CD4-positive, alpha-beta memory T cell (primary cell): ENCODE measurements around the gene TXNRD1. TPM values are rescaled to one million over a fixed set of nuclear protein-coding genes. Genes with fewer than 3 reads are reported as not detected.

Source experiments
- CTCF ChIA-PET: fragments of 350-600 bp; sonication (Branson Sonifier 250); formaldehyde crosslinking; loops from one replicate; lab custom pipeline; 2021; ENCODE audit warnings: inconsistent platforms; ENCODE audit not compliant: partially characterized antibody; lab: Charles Lee
- POLR2A ChIA-PET: fragments of 350-600 bp; sonication (Branson Sonifier 250); formaldehyde crosslinking; loops from one replicate; lab custom pipeline; 2021; ENCODE audit not compliant: partially characterized antibody; lab: Charles Lee
- DNase-seq, 5 donors: peaks; one replicate each; pipeline versions ENCODE4 v3.0.0 to v3.0.0-alpha.2; 2020 to 2022; ENCODE audit warnings: mixed read lengths in 1 of 5
- H3K27ac ChIP-seq: one replicate; pipeline ENCODE4 v1.7.0; 2013; ENCODE audit warnings: low read depth, low read length
- H3K27me3 ChIP-seq: 2 replicates; pipeline ENCODE4 v1.7.0; 2013; ENCODE audit warnings: mild to moderate bottlenecking, low read length, moderate library complexity; ENCODE audit not compliant: insufficient read depth
- H3K36me3 ChIP-seq: 2 replicates; pipeline ENCODE4 v1.7.0; 2013; ENCODE audit warnings: mild to moderate bottlenecking, low read length, moderate library complexity; ENCODE audit not compliant: insufficient read depth
- H3K4me1 ChIP-seq: 2 replicates; pipeline ENCODE4 v1.7.0; 2013; ENCODE audit warnings: mild to moderate bottlenecking, low read length, moderate library complexity; ENCODE audit not compliant: insufficient read depth
- H3K4me3 ChIP-seq, 2 donors: one replicate each; pipeline ENCODE4 v1.7.0; 2013; ENCODE audit warnings: low read length in 2 of 2, mild to moderate bottlenecking in 1 of 2
- H3K9me3 ChIP-seq, 2 donors: one replicate each; pipeline ENCODE4 v1.7.0; 2013; ENCODE audit warnings: low read length in 2 of 2, control low read depth in 1 of 2; ENCODE audit not compliant: control insufficient read depth in 1 of 2
- H3K27ac Mint-ChIP-seq, 7 donors: one replicate each; pipeline ENCODE4 v1.8.0; 2020 to 2021; ENCODE audit warnings: mixed read lengths in 7 of 7, mild to moderate bottlenecking in 6 of 7, inconsistent platforms in 3 of 7, moderate library complexity in 3 of 7
- H3K27me3 Mint-ChIP-seq, 2 donors: one replicate each; pipeline ENCODE4 v1.8.0; 2020 to 2021; ENCODE audit warnings: mixed read lengths in 2 of 2
- H3K36me3 Mint-ChIP-seq, 2 donors: one replicate each; pipeline ENCODE4 v1.8.0; 2020 to 2021; ENCODE audit warnings: mixed read lengths in 2 of 2, inconsistent platforms in 1 of 2, mild to moderate bottlenecking in 1 of 2
- H3K4me1 Mint-ChIP-seq, 4 donors: one replicate each; pipeline ENCODE4 v1.8.0; 2020 to 2021; ENCODE audit warnings: mixed read lengths in 4 of 4, mild to moderate bottlenecking in 1 of 4
- H3K4me3 Mint-ChIP-seq, 8 donors: one replicate each; pipeline ENCODE4 v1.8.0; 2020 to 2021; ENCODE audit warnings: mixed read lengths in 8 of 8, mild to moderate bottlenecking in 7 of 8, moderate library complexity in 6 of 8, inconsistent platforms in 3 of 8
- H3K9me3 Mint-ChIP-seq, 8 donors: one replicate each; pipeline ENCODE4 v1.8.0; 2020 to 2021; ENCODE audit warnings: mixed read lengths in 8 of 8, mild to moderate bottlenecking in 5 of 8, inconsistent platforms in 3 of 8, moderate library complexity in 1 of 8
- intact Hi-C: fragments of 100-400 bp; cut with micrococcal nuclease; formaldehyde crosslinking; loops from one replicate; pipeline ENCODE4 v1.15.1; 2023
- polyA plus RNA-seq, 2 donors: library from polyadenylated mRNA; unstranded; fragments of 300-500 nt; fragmentation: Illumina TruSeq; gene quantifications; one replicate each; pipeline ENCODE4 v1.2.3, GENCODE V29; 2021
- total RNA-seq, 2 experiments: library from RNA; stranded (reverse); gene quantifications; one replicate each; pipeline ENCODE4 v1.2.3, GENCODE V29; 2021

The TXNRD1 gene
- total RNA-seq: 10 to 100 TPM; 57.6 to 64.5 TPM
- 10 to 100 TPM; 32.2 to 35.8 TPM for polyA plus RNA-seq

- Histone ChIP-seq H3K4me3 (peak within 1 kb of the TSS in 1 of 2 donors; percentile 62), H3K27ac (peak within 1 kb of the TSS; percentile 57), H3K4me1 (peaks cover 29% of the 10 kb centered on the region), H3K36me3 (no peaks in the 10 kb centered on the region), H3K9me3 (no peaks in the 10 kb centered on the region), H3K27me3 (no peaks in the 10 kb centered on the region)
- peak within 1 kb of the TSS; percentile 73 to 92 (median 86) for H3K4me3 Mint-ChIP-seq
- no peaks in the 10 kb centered on the region for H3K36me3 Mint-ChIP-seq
- H3K9me3 Mint-ChIP-seq: peaks cover 0 to 2% (median 0%) of the 10 kb centered on the region in 8 donors
- peaks cover 18 to 38% (median 27%) of the 10 kb centered on the region in 4 donors for H3K4me1 Mint-ChIP-seq
- peak; percentile 78 to 84 (median 82) for DNase-seq
- ChIA-PET CTCF (interaction anchor here (0.6 to 8.3 kb wide), 14 partner anchors 10 to 838 kb away, joined by 3 to 74 read pairs (median 4); partner anchors contain the start of gene EID3), POLR2A (interaction anchor here (0.8 to 4.9 kb wide), 4 partner anchors 69 to 143 kb away, joined by 3 to 40 read pairs (median 4); partner anchors contain the start of gene NFYB)
- intact Hi-C loops: loop anchor here (1.0 to 5.0 kb wide), 5 partner anchors 14 to 837 kb away; partner anchors contain the start of gene EID3
- peak within 1 kb of the TSS; percentile 2 to 93 (median 84) for H3K27ac Mint-ChIP-seq
- no peaks in the 10 kb centered on the region for H3K27me3 Mint-ChIP-seq
Measured at GRCh38 chr12:104215638-104216297, at the start of gene TXNRD1. Gene TXNRD1 (plus strand): TSS chr12:104215779. CDS start chr12:104215803, 24 bp downstream.

GRCh38 chr12:104165801-104166200 lies 49.8 kb upstream of the TXNRD1 start:
- ChIA-PET CTCF (no interaction called here), POLR2A (no interaction called here)
- H3K27ac ChIP-seq: no peak overlapping the region

GRCh38 chr12:104166465-104166864 lies 49.1 kb upstream of the TXNRD1 start:
- CTCF ChIA-PET: no interaction called here
- Histone ChIP-seq H3K27ac (no peak overlapping the region), H3K4me1 (no peaks in the 10 kb centered on the region), H3K9me3 (no peaks in the 10 kb centered on the region), H3K27me3 (no peaks in the 10 kb centered on the region), H3K36me3 (no peaks in the 10 kb centered on the region), H3K4me3 (no peak overlapping the region)
- Mint-ChIP-seq H3K4me1 (no peaks in the 10 kb centered on the region), H3K9me3 (no peaks in the 10 kb centered on the region), H3K27me3 (peaks cover 0 to 2% of the 10 kb centered on the region in 2 donors), H3K27ac (no peak overlapping the region), H3K4me3 (no peak overlapping the region), H3K36me3 (no peaks in the 10 kb centered on the region)
- intact Hi-C loops: no loop called here
- POLR2A ChIA-PET: no interaction called here
- no peak for DNase-seq

More at GRCh38 chr12:104165801-104166200, 49.8 kb upstream of the TXNRD1 start:
- Histone ChIP-seq H3K9me3 (no peaks in the 10 kb centered on the region), H3K4me1 (no peaks in the 10 kb centered on the region), H3K4me3 (no peak overlapping the region), H3K27me3 (no peaks in the 10 kb centered on the region), H3K36me3 (no peaks in the 10 kb centered on the region)
- no peaks in the 10 kb centered on the region for H3K4me1 Mint-ChIP-seq
- H3K27ac Mint-ChIP-seq: no peak overlapping the region
- H3K27me3 Mint-ChIP-seq: peaks cover 0 to 2% of the 10 kb centered on the region in 2 donors
- no peaks in the 10 kb centered on the region for H3K9me3 Mint-ChIP-seq
- H3K36me3 Mint-ChIP-seq: no peaks in the 10 kb centered on the region
- intact Hi-C loops: no loop called here
- no peak overlapping the region for H3K4me3 Mint-ChIP-seq
- DNase-seq: no peak

GRCh38 chr12:104167519-104168458 lies 47.8 kb upstream of the TXNRD1 start:
- H3K36me3 Mint-ChIP-seq: no peaks in the 10 kb centered on the region
- intact Hi-C loops: no loop called here
- H3K4me1 Mint-ChIP-seq: no peaks in the 10 kb centered on the region
- H3K4me3 ChIP-seq: no peak overlapping the region
- no peak overlapping the region for H3K27ac Mint-ChIP-seq
- CTCF ChIA-PET: no interaction called here
- POLR2A ChIA-PET: no interaction called here
- H3K4me3 Mint-ChIP-seq: no peak overlapping the region
- no peaks in the 10 kb centered on the region for H3K9me3 ChIP-seq
- no peaks in the 10 kb centered on the region for H3K4me1 ChIP-seq
- no peaks in the 10 kb centered on the region for H3K9me3 Mint-ChIP-seq
- no peaks in the 10 kb centered on the region for H3K27me3 ChIP-seq
- no peak for DNase-seq
- H3K36me3 ChIP-seq: no peaks in the 10 kb centered on the region
- H3K27ac ChIP-seq: no peak overlapping the region
- H3K27me3 Mint-ChIP-seq: peaks cover 0 to 2% of the 10 kb centered on the region in 2 donors

- Mint-ChIP-seq H3K4me3 (no peak overlapping the region), H3K4me1 (no peaks in the 10 kb centered on the region), H3K27me3 (peaks cover 0 to 2% of the 10 kb centered on the region in 2 donors), H3K36me3 (no peaks in the 10 kb centered on the region), H3K27ac (no peak overlapping the region), H3K9me3 (no peaks in the 10 kb centered on the region)
- no peaks in the 10 kb centered on the region for H3K4me1 ChIP-seq
- POLR2A ChIA-PET: no interaction called here
- H3K9me3 ChIP-seq: no peaks in the 10 kb centered on the region
- H3K27me3 ChIP-seq: no peaks in the 10 kb centered on the region
- intact Hi-C loops: no loop called here
- no peak overlapping the region for H3K4me3 ChIP-seq
- no peak for DNase-seq
- no peak overlapping the region for H3K27ac ChIP-seq
- no peaks in the 10 kb centered on the region for H3K36me3 ChIP-seq
- CTCF ChIA-PET: no interaction called here
Measured at GRCh38 chr12:104168596-104168995, 47.0 kb upstream of the TXNRD1 start.

GRCh38 chr12:104171785-104172569 lies 43.6 kb upstream of the TXNRD1 start:
- no peak overlapping the region for H3K4me3 Mint-ChIP-seq
- intact Hi-C loops: no loop called here
- H3K9me3 Mint-ChIP-seq: no peaks in the 10 kb centered on the region
- H3K27me3 Mint-ChIP-seq: peaks cover 0 to 2% of the 10 kb centered on the region in 2 donors
- H3K4me1 ChIP-seq: no peaks in the 10 kb centered on the region
- H3K36me3 Mint-ChIP-seq: no peaks in the 10 kb centered on the region
- H3K27me3 ChIP-seq: no peaks in the 10 kb centered on the region
- no peak overlapping the region for H3K4me3 ChIP-seq
- no peaks in the 10 kb centered on the region for H3K4me1 Mint-ChIP-seq
- H3K36me3 ChIP-seq: no peaks in the 10 kb centered on the region
- POLR2A ChIA-PET: no interaction called here
- no peak overlapping the region for H3K27ac Mint-ChIP-seq
- H3K9me3 ChIP-seq: no peaks in the 10 kb centered on the region
- no peak for DNase-seq
- CTCF ChIA-PET: no interaction called here
- no peak overlapping the region for H3K27ac ChIP-seq
